ENCODE measurements around the gene ASPM. TPM values are rescaled to one million over a fixed set of nuclear protein-coding genes. Genes with fewer than 3 reads are reported as not detected.

ASPM gene
- total RNA-seq, 2 experiments from 2014 or later: 0.25 to 0.36 TPM

- no peaks in the 10 kb centered on the region for H3K9me3 ChIP-seq (ENCODE audit: control insufficient read depth in 1 of 2, insufficient read depth in 1 of 2, low read length in 2 of 2)
- peaks cover 23% of the 10 kb centered on the region for H3K36me3 ChIP-seq (ENCODE audit: insufficient read depth, low read length)
- intact Hi-C loops (cut with DNase I, micrococcal nuclease): no loop called here
- no peaks in the 10 kb centered on the region for H3K4me1 ChIP-seq (ENCODE audit: insufficient read depth, low read length)
- H3K4me3 Mint-ChIP-seq: no peak overlapping the region
- no peak for DNase-seq
- TF ChIP-seq CTCF (IDR thresholded peaks at IDR 0.05): no peak
- CTCF ChIA-PET: no interaction called here
- no peak overlapping the region for H3K27ac Mint-ChIP-seq
- peaks cover 9% of the 10 kb centered on the region for H3K4me1 Mint-ChIP-seq (ENCODE audit: low read depth)
- H3K36me3 Mint-ChIP-seq (ENCODE audit: low read depth): peaks cover 43% of the 10 kb centered on the region
- H3K27me3 ChIP-seq (ENCODE audit: control insufficient read depth in 1 of 2, insufficient read depth in 2 of 2, low read length in 2 of 2): no peaks in the 10 kb centered on the region
- H3K27me3 Mint-ChIP-seq: no peaks in the 10 kb centered on the region
- H3K9me3 Mint-ChIP-seq: no peaks in the 10 kb centered on the region
- ATAC-seq (ENCODE audit: poor library complexity): no peak
- POLR2A ChIA-PET: interaction anchor here (0.5 kb wide), 1 partner anchor 1562 kb away, joined by 3 read pairs; no protein-coding TSS in a partner anchor
- H3K27ac ChIP-seq (ENCODE audit: low read depth in 1 of 2, low read length in 2 of 2): no peak overlapping the region
- no peak overlapping the region for H3K4me3 ChIP-seq (ENCODE audit: low read length)
These were observed 13.0 kb upstream of the ASPM start for GRCh38 chr1:197159461-197159860.

GRCh38 chr1:197156692-197157091 is 10.2 kb upstream of the ASPM start:
- H3K36me3 ChIP-seq (ENCODE audit: insufficient read depth, low read length): peaks cover 23% of the 10 kb centered on the region
- no peak overlapping the region for H3K4me3 ChIP-seq (ENCODE audit: low read length)
- no peak for TF ChIP-seq CTCF (IDR thresholded peaks at IDR 0.05)
- no peak overlapping the region for H3K27ac ChIP-seq (ENCODE audit: low read depth in 1 of 2, low read length in 2 of 2)
- no peaks in the 10 kb centered on the region for H3K27me3 ChIP-seq (ENCODE audit: control insufficient read depth in 1 of 2, insufficient read depth in 2 of 2, low read length in 2 of 2)
- DNase-seq: no peak
- Mint-ChIP-seq H3K27ac (no peak overlapping the region), H3K4me1 (ENCODE audit: low read depth) (peaks cover 9% of the 10 kb centered on the region), H3K27me3 (no peaks in the 10 kb centered on the region), H3K9me3 (no peaks in the 10 kb centered on the region), H3K4me3 (no peak overlapping the region), H3K36me3 (ENCODE audit: low read depth) (peaks cover 25% of the 10 kb centered on the region)
- intact Hi-C loops (cut with DNase I, micrococcal nuclease): no loop called here
- ChIA-PET POLR2A (no interaction called here), CTCF (no interaction called here)
- H3K9me3 ChIP-seq (ENCODE audit: control insufficient read depth in 1 of 2, insufficient read depth in 1 of 2, low read length in 2 of 2): no peaks in the 10 kb centered on the region
- no peaks in the 10 kb centered on the region for H3K4me1 ChIP-seq (ENCODE audit: insufficient read depth, low read length)
- ATAC-seq (ENCODE audit: poor library complexity): no peak

GRCh38 chr1:197152662-197153061 is 6.2 kb upstream of the ASPM start:
- Histone ChIP-seq H3K4me3 (ENCODE audit: low read length) (no peak overlapping the region), H3K9me3 (ENCODE audit: control insufficient read depth in 1 of 2, insufficient read depth in 1 of 2, low read length in 2 of 2) (no peaks in the 10 kb centered on the region), H3K27me3 (ENCODE audit: control insufficient read depth in 1 of 2, insufficient read depth in 2 of 2, low read length in 2 of 2) (no peaks in the 10 kb centered on the region), H3K4me1 (ENCODE audit: insufficient read depth, low read length) (no peaks in the 10 kb centered on the region), H3K36me3 (ENCODE audit: insufficient read depth, low read length) (no peaks in the 10 kb centered on the region), H3K27ac (ENCODE audit: low read depth in 1 of 2, low read length in 2 of 2) (no peak overlapping the region)
- no peak for TF ChIP-seq CTCF (IDR thresholded peaks at IDR 0.05)
- ChIA-PET POLR2A (no interaction called here), CTCF (no interaction called here)
- no peaks in the 10 kb centered on the region for H3K9me3 Mint-ChIP-seq
- H3K4me1 Mint-ChIP-seq (ENCODE audit: low read depth): peaks cover 4% of the 10 kb centered on the region
- H3K27ac Mint-ChIP-seq: no peak overlapping the region
- DNase-seq (no peak), ATAC-seq (ENCODE audit: poor library complexity) (no peak)
- H3K36me3 Mint-ChIP-seq (ENCODE audit: low read depth): no peaks in the 10 kb centered on the region
- no peaks in the 10 kb centered on the region for H3K27me3 Mint-ChIP-seq
- intact Hi-C loops (cut with DNase I, micrococcal nuclease): no loop called here
- no peak overlapping the region for H3K4me3 Mint-ChIP-seq
